ENCODE data around the gene ZEB1. TPM values are rescaled to one million over a fixed set of nuclear protein-coding genes. Genes with fewer than 3 reads are reported as not detected.

Gene ZEB1
- total and polyA plus RNA-seq, 2 of the 8 experiments (the other 6 are each of a cell fraction or from before 2014, with no cell fraction given), result 0.08 to 0.15 TPM

- TF ChIP-seq CHD7 (IDR thresholded peaks at IDR 0.05; ENCODE audit: insufficient replicate concordance, low read length) (no peak), USF2 (IDR thresholded peaks at IDR 0.05; ENCODE audit: low read length) (no peak), SP1 (IDR thresholded peaks at IDR 0.05; ENCODE audit: low read depth, low read length) (no peak), TBP (IDR thresholded peaks at IDR 0.05; ENCODE audit: low read depth, low read length) (no peak), ASH2L (IDR thresholded peaks at IDR 0.05; ENCODE audit: low read length) (no peak), CREB1 (IDR thresholded peaks at IDR 0.05) (no peak), EP300 (IDR thresholded peaks at IDR 0.05; ENCODE audit: borderline replicate concordance in 1 of 2, low read depth in 2 of 2, low read length in 2 of 2) (no peak), E2F6 (IDR thresholded peaks at IDR 0.05) (no peak), CTBP2 (IDR thresholded peaks at IDR 0.05; ENCODE audit: borderline replicate concordance, insufficient read depth, insufficient read length, low read length) (no peak), RBBP5 (IDR thresholded peaks at IDR 0.05; ENCODE audit: borderline replicate concordance, low read depth, low read length) (no peak)
Observed at GRCh38 chr10:31424473-31424872, 105.5 kb downstream of the ZEB1 start (continued).
